Measurements from ENCODE around the gene ZDHHC12.

DNA sequence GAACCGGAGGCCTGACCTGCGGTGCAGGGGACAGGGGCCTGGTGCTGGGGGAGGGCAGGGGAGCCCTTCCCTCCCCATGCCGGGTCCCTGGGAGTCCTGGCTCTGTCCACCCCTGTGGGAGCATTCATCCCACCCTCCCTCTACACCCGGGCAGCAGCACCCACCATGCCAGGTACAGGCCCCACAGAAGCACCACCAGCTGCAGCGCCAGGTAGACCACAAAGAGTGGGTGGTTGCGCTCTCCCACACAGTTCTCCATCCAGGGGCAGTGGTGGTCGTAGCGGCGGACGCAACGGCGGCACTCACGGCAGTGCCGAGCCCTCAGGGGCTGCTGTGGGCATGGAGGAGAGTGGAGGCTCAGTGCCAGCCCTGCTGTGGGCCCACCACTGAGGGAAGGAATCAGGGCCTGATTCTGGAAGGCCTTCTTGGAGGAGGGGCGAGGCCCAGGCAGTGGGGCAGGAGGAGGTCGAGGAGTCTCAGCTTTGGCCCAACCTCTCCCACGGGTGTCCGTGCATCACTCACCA is 2.4 kb downstream of the ZDHHC12 start:
- TF ChIP-seq, protein P1, sequence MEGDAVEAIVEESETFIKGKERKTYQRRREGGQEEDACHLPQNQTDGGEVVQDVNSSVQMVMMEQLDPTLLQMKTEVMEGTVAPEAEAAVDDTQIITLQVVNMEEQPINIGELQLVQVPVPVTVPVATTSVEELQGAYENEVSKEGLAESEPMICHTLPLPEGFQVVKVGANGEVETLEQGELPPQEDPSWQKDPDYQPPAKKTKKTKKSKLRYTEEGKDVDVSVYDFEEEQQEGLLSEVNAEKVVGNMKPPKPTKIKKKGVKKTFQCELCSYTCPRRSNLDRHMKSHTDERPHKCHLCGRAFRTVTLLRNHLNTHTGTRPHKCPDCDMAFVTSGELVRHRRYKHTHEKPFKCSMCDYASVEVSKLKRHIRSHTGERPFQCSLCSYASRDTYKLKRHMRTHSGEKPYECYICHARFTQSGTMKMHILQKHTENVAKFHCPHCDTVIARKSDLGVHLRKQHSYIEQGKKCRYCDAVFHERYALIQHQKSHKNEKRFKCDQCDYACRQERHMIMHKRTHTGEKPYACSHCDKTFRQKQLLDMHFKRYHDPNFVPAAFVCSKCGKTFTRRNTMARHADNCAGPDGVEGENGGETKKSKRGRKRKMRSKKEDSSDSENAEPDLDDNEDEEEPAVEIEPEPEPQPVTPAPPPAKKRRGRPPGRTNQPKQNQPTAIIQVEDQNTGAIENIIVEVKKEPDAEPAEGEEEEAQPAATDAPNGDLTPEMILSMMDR (IDR thresholded peaks at IDR 0.05) = no peak
- TF ChIP-seq EP300 (IDR thresholded peaks at IDR 0.05) (no peak), POLR2A (IDR thresholded peaks at IDR 0.05) (no peak)

All from ovary (tissue), 3 donors.